Measurements from ENCODE around the gene PSMD13.
A peak's percentile ranks its signal among the peaks of the same experiment; 100 is the strongest.

The PSMD13 gene

DNA sequence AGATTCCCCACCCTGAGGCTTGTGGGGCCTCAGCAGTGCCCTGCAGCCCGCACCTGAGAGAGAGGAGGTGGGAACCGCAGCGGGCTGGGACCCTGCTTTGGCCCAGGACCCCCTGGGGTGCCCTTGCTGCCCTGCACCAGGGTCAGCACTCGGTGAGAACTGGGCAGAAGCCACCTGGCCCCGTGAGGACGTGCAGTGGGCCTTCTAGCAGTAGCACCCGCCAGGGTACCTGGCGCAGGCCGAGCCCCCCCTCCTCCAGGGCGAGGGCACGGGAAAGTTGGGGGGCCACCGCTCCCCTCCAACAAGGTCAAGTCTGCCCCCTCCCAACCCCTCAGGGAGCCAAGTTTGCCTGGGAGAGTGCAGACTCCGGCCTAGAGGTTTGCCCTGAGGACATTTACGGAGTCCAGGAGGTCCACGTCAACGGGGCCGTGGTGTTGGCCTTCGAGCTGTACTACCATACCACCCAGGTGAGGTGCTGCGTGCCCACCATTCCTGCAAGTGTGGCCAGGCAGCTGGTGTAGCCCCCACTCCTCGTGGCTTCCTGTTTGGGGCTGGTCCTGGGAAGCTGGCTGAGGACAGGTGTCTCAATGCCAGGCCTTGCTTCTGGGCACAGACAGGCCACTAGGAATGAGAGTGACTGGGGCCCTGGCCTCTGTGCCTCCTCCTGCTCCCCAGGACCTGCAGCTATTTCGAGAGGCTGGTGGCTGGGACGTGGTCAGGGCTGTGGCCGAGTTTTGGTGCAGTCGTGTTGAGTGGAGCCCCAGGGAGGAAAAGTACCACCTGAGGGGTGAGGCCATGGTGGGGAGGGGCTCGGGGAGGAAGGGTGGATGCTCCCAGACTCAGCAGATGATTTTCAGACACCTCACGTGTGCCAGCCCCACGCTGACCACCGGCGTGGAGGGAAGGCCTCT lies 55.7 kb downstream of the PSMD13 start:
- no peak overlapping the region for H3K27ac ChIP-seq
- peaks cover 39 to 66% (median 46%) of the 10 kb centered on the region in 10 experiments for H3K4me1 ChIP-seq
- peaks cover 11 to 14% (median 13%) of the 10 kb centered on the region in 11 experiments for H3K27me3 ChIP-seq
- no peak overlapping the region for H3K9ac ChIP-seq
- no peaks in the 10 kb centered on the region for H3K9me3 ChIP-seq (replicated peaks in 1 of 11)
- 0 out of 22 replicates have a peak overlapping the region, but pooled peaks of 2 of the 11 experiments have one; percentile 3 to 8 for H3K4me2 ChIP-seq
- H3K4me3 ChIP-seq, result no peak overlapping the region
- H3K36me3 ChIP-seq, result peaks cover 11 to 48% (median 33%) of the 10 kb centered on the region in 11 experiments; a peak in 19 of 22 replicates
- H4K20me1 ChIP-seq, result peaks cover 0 to 50% (median 7%) of the 10 kb centered on the region in 11 experiments; a peak in 9 of 22 replicates
- TF ChIP-seq Cebpa-rat (IDR thresholded peaks at IDR 0.05), result no peak

DNA sequence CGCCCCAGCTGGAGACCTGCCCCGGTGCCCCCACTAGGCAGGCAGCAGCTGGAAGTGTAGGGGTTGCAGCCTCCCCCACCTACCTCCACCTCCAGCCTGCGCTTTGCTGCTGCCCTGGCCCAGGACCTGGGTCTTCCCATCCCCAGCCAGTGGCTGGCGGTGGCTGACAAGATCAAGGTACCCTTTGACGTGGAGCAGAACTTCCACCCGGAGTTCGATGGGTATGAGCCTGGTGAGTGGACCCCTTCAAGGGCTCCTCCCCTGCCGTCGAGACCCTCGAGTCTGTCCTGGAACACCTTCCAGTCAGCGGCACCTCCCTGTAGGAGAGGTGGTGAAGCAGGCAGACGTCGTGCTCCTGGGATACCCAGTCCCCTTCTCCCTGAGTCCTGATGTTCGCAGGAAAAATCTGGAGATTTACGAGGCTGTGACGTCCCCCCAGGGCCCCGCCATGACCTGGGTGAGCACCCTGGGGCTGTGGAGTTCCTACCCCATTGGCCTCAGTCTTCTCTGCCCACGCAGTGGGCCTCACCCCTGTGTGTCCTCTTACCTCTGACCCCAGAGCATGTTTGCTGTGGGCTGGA lies 56.6 kb downstream of the PSMD13 start:
- TF ChIP-seq Cebpa-rat (IDR thresholded peaks at IDR 0.05), result no peak
- peaks cover 41 to 66% (median 47%) of the 10 kb centered on the region in 10 experiments for H3K4me1 ChIP-seq
- H4K20me1 ChIP-seq, result peaks cover 0 to 44% (median 0%) of the 10 kb centered on the region in 11 experiments; a peak in 7 of 22 replicates
- no peak overlapping the region for H3K27ac ChIP-seq
- H3K9ac ChIP-seq, result no peak overlapping the region
- no peaks in the 10 kb centered on the region for H3K9me3 ChIP-seq (replicated peaks in 1 of 11)
- peaks cover 11 to 48% (median 33%) of the 10 kb centered on the region in 11 experiments; a peak in 19 of 22 replicates for H3K36me3 ChIP-seq
- H3K4me2 ChIP-seq, result no peak overlapping the region
- H3K4me3 ChIP-seq, result no peak overlapping the region
- peaks cover 2 to 5% (median 4%) of the 10 kb centered on the region in 11 experiments for H3K27me3 ChIP-seq

DNA sequence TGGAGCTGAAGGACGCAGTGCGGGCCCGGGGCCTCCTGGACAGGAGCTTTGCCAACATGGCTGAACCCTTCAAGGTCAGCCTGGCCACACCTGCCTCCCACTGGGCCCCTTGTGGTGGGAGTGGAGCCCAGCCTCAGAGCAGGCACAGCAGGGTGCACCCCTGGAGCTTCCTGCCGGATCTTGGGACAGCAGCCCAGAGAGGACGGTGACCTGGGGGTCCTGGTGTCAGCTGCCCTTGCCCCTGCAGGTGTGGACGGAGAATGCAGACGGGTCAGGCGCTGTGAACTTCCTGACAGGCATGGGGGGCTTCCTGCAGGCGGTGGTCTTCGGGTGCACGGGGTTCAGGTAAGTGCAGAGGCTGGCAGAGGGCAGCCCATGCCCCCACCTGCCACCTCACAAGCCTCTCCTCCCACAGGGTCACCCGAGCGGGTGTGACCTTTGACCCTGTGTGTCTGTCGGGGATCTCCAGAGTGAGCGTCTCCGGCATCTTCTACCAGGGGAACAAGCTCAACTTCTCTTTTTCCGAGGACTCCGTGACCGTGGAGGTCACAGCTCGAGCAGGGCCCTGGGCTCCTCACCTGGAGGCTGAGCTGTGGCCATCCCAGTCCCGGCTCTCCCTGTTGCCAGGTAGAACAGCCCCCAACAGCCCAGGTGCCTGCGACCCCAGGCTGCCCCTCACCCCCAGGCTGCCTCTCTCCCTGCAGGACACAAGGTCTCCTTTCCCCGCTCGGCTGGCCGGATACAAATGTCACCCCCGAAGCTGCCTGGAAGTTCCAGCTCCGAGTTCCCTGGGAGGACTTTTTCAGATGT lies 57.3 kb downstream of the PSMD13 start:
- no peak overlapping the region for H3K4me2 ChIP-seq
- H3K9me3 ChIP-seq (replicated peaks in 1 of 11), result no peaks in the 10 kb centered on the region
- peaks cover 0 to 44% (median 0%) of the 10 kb centered on the region in 11 experiments; a peak in 7 of 22 replicates for H4K20me1 ChIP-seq
- H3K4me1 ChIP-seq, result peaks cover 47 to 71% (median 51%) of the 10 kb centered on the region in 10 experiments
- no peak overlapping the region for H3K27ac ChIP-seq
- TF ChIP-seq Cebpa-rat (IDR thresholded peaks at IDR 0.05), result no peak
- H3K36me3 ChIP-seq, result peaks cover 11 to 48% (median 33%) of the 10 kb centered on the region in 11 experiments; a peak in 19 of 22 replicates
- H3K27me3 ChIP-seq, result no peaks in the 10 kb centered on the region; a peak in 1 of 22 replicates
- H3K4me3 ChIP-seq, result no peak overlapping the region
- no peak overlapping the region for H3K9ac ChIP-seq

DNA sequence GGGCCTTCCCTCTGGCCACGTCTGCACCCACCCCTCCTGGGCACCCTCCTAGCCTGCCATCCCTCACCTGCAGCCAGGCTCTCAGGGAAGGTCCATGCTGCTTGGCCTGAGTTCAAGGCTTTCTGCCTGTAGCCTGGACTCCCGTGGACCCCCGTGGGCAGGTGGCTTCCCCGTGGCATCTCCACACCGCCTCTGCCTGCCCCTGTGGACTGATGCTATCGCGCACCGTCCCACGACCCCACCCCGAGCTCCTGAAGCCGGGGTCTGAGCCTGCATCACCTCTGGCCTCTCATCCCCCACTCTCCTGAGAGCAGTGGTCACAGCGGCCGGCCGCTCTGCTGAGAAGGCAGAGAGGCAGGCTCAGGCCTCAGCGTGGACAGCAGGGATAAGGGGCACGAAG lies 58.0 kb downstream of the PSMD13 start:
- H3K27ac ChIP-seq, result no peak overlapping the region
- peaks cover 44 to 73% (median 52%) of the 10 kb centered on the region in 10 experiments for H3K4me1 ChIP-seq
- H3K27me3 ChIP-seq, result peaks cover 0 to 2% (median 0%) of the 10 kb centered on the region in 11 experiments; a peak in 3 of 22 replicates
- TF ChIP-seq Cebpa-rat (IDR thresholded peaks at IDR 0.05), result no peak
- peaks cover 11 to 48% (median 33%) of the 10 kb centered on the region in 11 experiments; a peak in 19 of 22 replicates for H3K36me3 ChIP-seq
- H3K4me3 ChIP-seq, result no peak overlapping the region
- no peak overlapping the region for H3K9ac ChIP-seq
- peaks cover 0 to 44% (median 0%) of the 10 kb centered on the region in 11 experiments; a peak in 7 of 22 replicates for H4K20me1 ChIP-seq
- no peak overlapping the region for H3K4me2 ChIP-seq
- H3K9me3 ChIP-seq (replicated peaks in 1 of 11), result no peaks in the 10 kb centered on the region

DNA sequence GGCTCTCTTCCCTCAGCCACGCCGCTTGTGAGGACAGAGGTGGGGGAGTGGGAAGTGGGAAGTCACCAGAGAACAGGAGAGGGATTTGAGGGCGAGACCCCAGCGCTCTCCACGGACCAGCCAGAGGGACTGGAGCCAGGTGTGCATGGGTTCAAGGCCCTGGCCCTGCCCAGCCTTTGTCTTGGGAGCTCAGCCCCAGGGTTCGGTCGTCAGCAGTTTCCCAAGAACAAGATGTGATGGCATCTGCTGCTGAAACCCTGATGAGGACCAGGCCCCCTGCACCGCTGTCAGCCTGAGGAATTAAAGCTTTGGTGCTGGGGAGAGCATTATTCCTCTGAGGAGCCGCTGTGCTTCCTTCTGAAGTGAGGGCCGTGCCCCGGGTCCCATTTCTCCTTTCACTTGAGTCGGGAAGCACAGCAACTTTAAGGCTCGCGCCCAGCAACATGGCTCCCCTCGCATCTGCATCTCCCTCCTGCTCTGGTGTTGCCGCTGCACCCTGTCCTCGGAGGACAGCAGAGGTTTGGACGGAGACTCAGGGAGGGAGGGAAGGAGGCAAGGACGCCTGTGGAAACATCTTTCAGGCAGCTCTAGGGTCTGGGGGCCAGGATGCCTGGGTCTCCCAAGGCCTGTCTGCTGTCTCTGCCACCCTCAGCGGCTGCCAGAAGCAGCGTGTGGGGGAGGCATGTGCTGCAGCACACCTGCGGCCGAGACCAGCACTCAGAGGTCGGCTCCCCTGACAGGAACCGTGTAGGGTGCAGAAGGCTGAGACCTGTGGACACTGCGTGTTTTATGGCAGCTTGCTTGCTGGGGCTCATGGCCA lies 58.8 kb downstream of the PSMD13 start:
- no peak overlapping the region for H3K4me2 ChIP-seq
- H3K9ac ChIP-seq, result peak overlapping the region in 1 of 11 experiments; percentile 19; a peak in 1 of 22 replicates
- no peak overlapping the region for H3K4me3 ChIP-seq
- peaks cover 11 to 48% (median 33%) of the 10 kb centered on the region in 11 experiments; a peak in 19 of 22 replicates for H3K36me3 ChIP-seq
- no peak overlapping the region for H3K27ac ChIP-seq
- TF ChIP-seq Cebpa-rat (IDR thresholded peaks at IDR 0.05), result no peak
- H4K20me1 ChIP-seq, result peaks cover 0 to 44% (median 0%) of the 10 kb centered on the region in 11 experiments; a peak in 7 of 22 replicates
- H3K4me1 ChIP-seq, result peaks cover 44 to 73% (median 52%) of the 10 kb centered on the region in 10 experiments
- H3K27me3 ChIP-seq, result peaks cover 0 to 6% (median 0%) of the 10 kb centered on the region in 11 experiments; a peak in 3 of 22 replicates
- H3K9me3 ChIP-seq (replicated peaks in 1 of 11), result no peaks in the 10 kb centered on the region

DNA sequence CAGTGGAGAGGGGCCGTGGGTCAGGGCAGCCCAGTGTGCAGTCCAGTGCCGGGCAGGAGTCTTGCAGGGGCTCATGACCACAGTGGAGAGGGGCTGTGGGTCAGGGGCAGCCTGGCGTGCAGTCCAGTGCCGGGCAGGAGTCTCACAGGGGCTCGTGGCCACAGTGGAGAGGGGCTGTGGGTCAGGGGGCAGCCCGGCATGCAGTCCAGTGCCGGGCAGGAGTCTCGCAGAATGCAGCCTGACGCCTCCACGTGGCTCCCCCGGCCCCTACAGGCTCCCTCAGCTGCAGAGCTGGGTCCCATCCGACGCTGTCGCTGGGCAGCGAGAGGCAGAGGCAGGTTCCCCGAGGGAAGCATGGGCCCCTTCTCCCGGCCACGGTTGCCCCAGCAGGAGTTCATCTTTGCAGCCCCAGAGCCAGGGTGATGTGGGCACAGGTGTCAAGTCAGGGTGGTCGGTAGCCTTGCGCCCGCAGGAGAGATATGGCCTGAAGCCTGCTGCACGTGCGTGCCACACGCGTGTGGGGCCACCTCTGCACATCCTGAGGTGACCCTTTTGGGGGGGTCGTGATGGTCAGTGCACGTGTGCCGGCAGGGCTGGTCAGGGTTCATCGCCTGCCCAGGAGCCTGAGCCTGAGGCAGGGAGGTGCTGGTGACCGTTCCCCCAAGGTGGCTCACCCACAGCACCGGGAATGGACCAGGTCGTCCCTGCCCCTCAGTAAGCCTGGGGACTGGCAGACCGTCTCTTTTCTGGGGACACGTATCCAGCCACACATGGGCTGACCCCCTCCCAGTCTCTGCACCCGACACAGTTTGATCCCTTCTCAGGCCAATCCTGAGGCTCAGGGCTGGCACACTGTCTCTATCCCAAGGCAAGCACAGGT lies 59.6 kb downstream of the PSMD13 start:
- peaks cover 11 to 40% (median 30%) of the 10 kb centered on the region in 11 experiments; a peak in 19 of 22 replicates for H3K36me3 ChIP-seq
- peaks cover 0 to 6% (median 0%) of the 10 kb centered on the region in 11 experiments; a peak in 3 of 22 replicates for H3K27me3 ChIP-seq
- H3K9ac ChIP-seq, result peak overlapping the region in 7 of 11 experiments; percentile 19 to 72 (median 66); a peak in 6 of 22 replicates
- H4K20me1 ChIP-seq, result peaks cover 0 to 36% (median 0%) of the 10 kb centered on the region in 11 experiments; a peak in 6 of 22 replicates
- H3K4me2 ChIP-seq, result peak overlapping the region; percentile 81 to 95 (median 86); a peak in 20 of 22 replicates
- peaks cover 35 to 65% (median 44%) of the 10 kb centered on the region in 10 experiments for H3K4me1 ChIP-seq
- H3K9me3 ChIP-seq (replicated peaks in 1 of 11), result no peaks in the 10 kb centered on the region
- H3K4me3 ChIP-seq, result no peak overlapping the region
- H3K27ac ChIP-seq, result peak overlapping the region in 3 of 11 experiments; percentile 20 to 75 (median 70); a peak in 5 of 22 replicates
- no peak for TF ChIP-seq Cebpa-rat (IDR thresholded peaks at IDR 0.05)

Measured in BLaER1 treated with 17β-estradiol and CSF1 and Interleukin-3, amounts not matched to agents 10 nM and 100 nM (cell line).